HepG2 (cell line): ENCODE measurements around the gene B4GALT5. TPM values are rescaled to one million over a fixed set of nuclear protein-coding genes. Genes with fewer than 3 reads are reported as not detected.

ENCODE experiments used
- FOXC1 ChIP-seq: sonication (generic); formaldehyde crosslinking; IDR thresholded peaks from 2 replicates; pipeline ENCODE4 v1.8.0; 2022; ENCODE audit warnings: mild to moderate bottlenecking, missing genetic modification reagents, borderline replicate concordance
- ISX ChIP-seq: sonication (generic); formaldehyde crosslinking; conservative IDR thresholded peaks from 2 replicates; pipeline ENCODE4 v1.5.0; 2020; ENCODE audit warnings: missing genetic modification reagents
- LCORL ChIP-seq, 2 experiments: fragments of 450-650 bp in 1 of 2; sonication (generic) in 1 of 2; formaldehyde crosslinking in 1 of 2; IDR thresholded peaks; 2 replicates each; pipeline versions ENCODE4 v1.5.0 to v1.6.1; 2017 to 2020; ENCODE audit warnings: antibody characterized with exemption in 1 of 2, missing genetic modification reagents in 1 of 2
- MED1 ChIP-seq: sonication (generic); formaldehyde crosslinking; IDR thresholded peaks from 2 replicates; pipeline ENCODE4 v1.4.0; 2020; ENCODE audit warnings: missing genetic modification reagents
- NFKBIZ ChIP-seq: IDR thresholded peaks from 2 replicates; pipeline ENCODE4 v1.6.1; 2018; ENCODE audit warnings: missing genetic modification reagents, missing compliant biosample characterization
- NR2F2 ChIP-seq: IDR thresholded peaks from 2 replicates; pipeline ENCODE4 v1.6.1; 2012; ENCODE audit warnings: low read depth, inconsistent platforms, borderline replicate concordance
- PCBP2 ChIP-seq: fragments of 200-400 bp; formaldehyde crosslinking; optimal IDR thresholded peaks from 2 replicates; pipeline ENCODE3; 2018; ENCODE audit warnings: low read length, low read depth; ENCODE audit not compliant: poor library complexity, severe bottlenecking
- POLR2AphosphoS2 ChIP-seq: IDR thresholded peaks from 2 replicates; pipeline ENCODE4 v1.6.1; 2011; ENCODE audit warnings: low read depth, low read length, improper control_type of control experiment
- ZMAT3 ChIP-seq: sonication (generic); formaldehyde crosslinking; conservative IDR thresholded peaks from 2 replicates; pipeline ENCODE4 v1.7.0; 2021; ENCODE audit warnings: missing genetic modification reagents
- polyA plus RNA-seq, 8 experiments: library from polyadenylated mRNA; depleted of rRNA in 3 of 8; stranded (reverse) in 7 of 8; unstranded in 1 of 8; fragments of >200 nt; fragmentation: Illumina TruSeq in 4 of 8; extraction: Trizol in 4 of 8; gene quantifications; 2 replicates each; pipeline versions ENCODE4 v1.2.1 to v1.2.3, GENCODE V29; 2011 to 2016; ENCODE audit warnings: low read depth in 4 of 8, missing spikeins in 1 of 8, mixed read lengths in 1 of 8; ENCODE audit not compliant: insufficient read depth in 1 of 8
- total RNA-seq, 5 experiments: library from RNA; depleted of rRNA; stranded (reverse); fragments of >200 nt; fragmentation: Illumina TruSeq; extraction: Trizol; gene quantifications; 2 replicates each; pipeline ENCODE4 v1.2.3, GENCODE V29; 2016; ENCODE audit warnings: low read depth in 1 of 5
- TF ChIP-seq, protein P1 (sequence below): sonication (generic); formaldehyde crosslinking; IDR thresholded peaks from 2 replicates; pipeline ENCODE4 v1.5.1; 2020; ENCODE audit warnings: missing genetic modification reagents, mild to moderate bottlenecking, borderline replicate concordance
- TF ChIP-seq, protein P2 (sequence below): sonication (generic); formaldehyde crosslinking; IDR thresholded peaks from 2 replicates; pipeline ENCODE4 v1.8.1; 2023; ENCODE audit warnings: mild to moderate bottlenecking, missing genetic modification reagents
- TF ChIP-seq, protein P3 (sequence below): sonication (generic); formaldehyde crosslinking; IDR thresholded peaks from 2 replicates; pipeline ENCODE4 v1.5.0; 2020; ENCODE audit warnings: mild to moderate bottlenecking, low read depth, missing genetic modification reagents, borderline replicate concordance
- TF ChIP-seq, protein P4 (sequence below): sonication (generic); formaldehyde crosslinking; IDR thresholded peaks from 2 replicates; pipeline ENCODE4 v1.4.0; 2020; ENCODE audit warnings: missing genetic modification reagents
- TF ChIP-seq, protein P5 (sequence below): sonication (generic); formaldehyde crosslinking; IDR thresholded peaks from 2 replicates; pipeline ENCODE4 v1.4.0; 2020; ENCODE audit warnings: missing genetic modification reagents
- TF ChIP-seq, protein P6 (sequence below): sonication (generic); formaldehyde crosslinking; IDR thresholded peaks from 2 replicates; pipeline ENCODE4 v1.5.1; 2020; ENCODE audit warnings: missing genetic modification reagents, mild to moderate bottlenecking, borderline replicate concordance

The B4GALT5 gene
- total and polyA plus RNA-seq, 2 of the 13 experiments (the other 11 are each of a cell fraction or from before 2014, with no cell fraction given) = 27.3 to 30.9 TPM

DNA sequence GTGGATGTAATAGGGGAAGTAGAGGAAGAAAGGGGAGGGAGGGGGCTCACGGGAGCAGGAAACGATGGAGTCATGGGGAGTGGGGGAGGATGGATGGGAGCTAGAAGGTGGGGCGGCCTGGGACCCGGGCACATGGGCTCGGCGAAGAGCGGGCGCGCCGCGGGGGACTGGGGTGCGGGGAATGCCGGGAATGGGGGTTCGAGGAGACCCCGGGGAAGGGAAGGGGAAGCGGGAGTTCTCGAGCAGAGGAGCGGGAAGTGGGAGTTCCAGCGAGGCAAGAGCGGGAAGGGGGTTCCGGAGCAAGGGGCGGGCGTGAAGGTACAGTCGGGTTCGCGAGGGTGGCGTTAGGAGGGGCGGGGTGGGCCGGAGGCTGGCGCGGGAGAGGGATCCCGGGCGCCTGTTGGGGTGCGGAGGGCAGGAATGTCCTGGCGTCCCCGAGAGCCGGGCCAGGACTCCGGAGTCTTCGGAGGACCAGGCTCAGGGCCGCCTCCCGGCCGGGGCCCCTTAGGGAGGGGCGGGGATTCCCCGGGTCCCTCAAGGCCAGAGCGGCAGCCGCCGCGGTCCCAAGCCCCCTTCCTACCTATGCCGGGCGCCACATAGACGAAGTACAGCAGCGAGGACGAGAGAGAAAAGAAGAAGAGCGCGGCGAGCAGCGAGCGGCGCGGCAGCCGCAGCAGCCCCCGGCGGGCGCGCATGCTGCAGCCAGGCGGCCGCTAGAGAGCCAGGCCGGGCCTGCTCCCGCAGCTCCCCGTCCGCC is 504 bp downstream of the B4GALT5 start (continued):
- TF ChIP-seq, protein P1, sequence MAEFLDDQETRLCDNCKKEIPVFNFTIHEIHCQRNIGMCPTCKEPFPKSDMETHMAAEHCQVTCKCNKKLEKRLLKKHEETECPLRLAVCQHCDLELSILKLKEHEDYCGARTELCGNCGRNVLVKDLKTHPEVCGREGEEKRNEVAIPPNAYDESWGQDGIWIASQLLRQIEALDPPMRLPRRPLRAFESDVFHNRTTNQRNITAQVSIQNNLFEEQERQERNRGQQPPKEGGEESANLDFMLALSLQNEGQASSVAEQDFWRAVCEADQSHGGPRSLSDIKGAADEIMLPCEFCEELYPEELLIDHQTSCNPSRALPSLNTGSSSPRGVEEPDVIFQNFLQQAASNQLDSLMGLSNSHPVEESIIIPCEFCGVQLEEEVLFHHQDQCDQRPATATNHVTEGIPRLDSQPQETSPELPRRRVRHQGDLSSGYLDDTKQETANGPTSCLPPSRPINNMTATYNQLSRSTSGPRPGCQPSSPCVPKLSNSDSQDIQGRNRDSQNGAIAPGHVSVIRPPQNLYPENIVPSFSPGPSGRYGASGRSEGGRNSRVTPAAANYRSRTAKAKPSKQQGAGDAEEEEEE (CRISPR knock-in tag) = no peak
- TF ChIP-seq, protein P2, sequence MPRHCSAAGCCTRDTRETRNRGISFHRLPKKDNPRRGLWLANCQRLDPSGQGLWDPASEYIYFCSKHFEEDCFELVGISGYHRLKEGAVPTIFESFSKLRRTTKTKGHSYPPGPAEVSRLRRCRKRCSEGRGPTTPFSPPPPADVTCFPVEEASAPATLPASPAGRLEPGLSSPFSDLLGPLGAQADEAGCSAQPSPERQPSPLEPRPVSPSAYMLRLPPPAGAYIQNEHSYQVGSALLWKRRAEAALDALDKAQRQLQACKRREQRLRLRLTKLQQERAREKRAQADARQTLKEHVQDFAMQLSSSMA (CRISPR knock-in tag) = no peak
- no peak for TF ChIP-seq LCORL (IDR thresholded peaks at IDR 0.05)
- peak; percentile 52; the same call in 1 of the 2 replicates for TF ChIP-seq LCORL (CRISPR knock-in tag; IDR thresholded peaks at IDR 0.05)
- TF ChIP-seq, protein P3, sequence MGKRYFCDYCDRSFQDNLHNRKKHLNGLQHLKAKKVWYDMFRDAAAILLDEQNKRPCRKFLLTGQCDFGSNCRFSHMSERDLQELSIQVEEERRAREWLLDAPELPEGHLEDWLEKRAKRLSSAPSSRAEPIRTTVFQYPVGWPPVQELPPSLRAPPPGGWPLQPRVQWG (CRISPR knock-in tag) = no peak
- no peak for TF ChIP-seq NR2F2
- TF ChIP-seq FOXC1 = no peak
- TF ChIP-seq, protein P4, sequence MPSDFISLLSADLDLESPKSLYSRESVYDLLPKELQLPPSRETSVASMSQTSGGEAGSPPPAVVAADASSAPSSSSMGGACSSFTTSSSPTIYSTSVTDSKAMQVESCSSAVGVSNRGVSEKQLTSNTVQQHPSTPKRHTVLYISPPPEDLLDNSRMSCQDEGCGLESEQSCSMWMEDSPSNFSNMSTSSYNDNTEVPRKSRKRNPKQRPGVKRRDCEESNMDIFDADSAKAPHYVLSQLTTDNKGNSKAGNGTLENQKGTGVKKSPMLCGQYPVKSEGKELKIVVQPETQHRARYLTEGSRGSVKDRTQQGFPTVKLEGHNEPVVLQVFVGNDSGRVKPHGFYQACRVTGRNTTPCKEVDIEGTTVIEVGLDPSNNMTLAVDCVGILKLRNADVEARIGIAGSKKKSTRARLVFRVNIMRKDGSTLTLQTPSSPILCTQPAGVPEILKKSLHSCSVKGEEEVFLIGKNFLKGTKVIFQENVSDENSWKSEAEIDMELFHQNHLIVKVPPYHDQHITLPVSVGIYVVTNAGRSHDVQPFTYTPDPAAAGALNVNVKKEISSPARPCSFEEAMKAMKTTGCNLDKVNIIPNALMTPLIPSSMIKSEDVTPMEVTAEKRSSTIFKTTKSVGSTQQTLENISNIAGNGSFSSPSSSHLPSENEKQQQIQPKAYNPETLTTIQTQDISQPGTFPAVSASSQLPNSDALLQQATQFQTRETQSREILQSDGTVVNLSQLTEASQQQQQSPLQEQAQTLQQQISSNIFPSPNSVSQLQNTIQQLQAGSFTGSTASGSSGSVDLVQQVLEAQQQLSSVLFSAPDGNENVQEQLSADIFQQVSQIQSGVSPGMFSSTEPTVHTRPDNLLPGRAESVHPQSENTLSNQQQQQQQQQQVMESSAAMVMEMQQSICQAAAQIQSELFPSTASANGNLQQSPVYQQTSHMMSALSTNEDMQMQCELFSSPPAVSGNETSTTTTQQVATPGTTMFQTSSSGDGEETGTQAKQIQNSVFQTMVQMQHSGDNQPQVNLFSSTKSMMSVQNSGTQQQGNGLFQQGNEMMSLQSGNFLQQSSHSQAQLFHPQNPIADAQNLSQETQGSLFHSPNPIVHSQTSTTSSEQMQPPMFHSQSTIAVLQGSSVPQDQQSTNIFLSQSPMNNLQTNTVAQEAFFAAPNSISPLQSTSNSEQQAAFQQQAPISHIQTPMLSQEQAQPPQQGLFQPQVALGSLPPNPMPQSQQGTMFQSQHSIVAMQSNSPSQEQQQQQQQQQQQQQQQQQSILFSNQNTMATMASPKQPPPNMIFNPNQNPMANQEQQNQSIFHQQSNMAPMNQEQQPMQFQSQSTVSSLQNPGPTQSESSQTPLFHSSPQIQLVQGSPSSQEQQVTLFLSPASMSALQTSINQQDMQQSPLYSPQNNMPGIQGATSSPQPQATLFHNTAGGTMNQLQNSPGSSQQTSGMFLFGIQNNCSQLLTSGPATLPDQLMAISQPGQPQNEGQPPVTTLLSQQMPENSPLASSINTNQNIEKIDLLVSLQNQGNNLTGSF (CRISPR knock-in tag) = peak; percentile 73; the same call in 1 of the 2 replicates
- TF ChIP-seq ZMAT3 (CRISPR knock-in tag) = peak; percentile 81; the same call in 1 of the 2 replicates
- TF ChIP-seq NFKBIZ (CRISPR knock-in tag) = no peak
- TF ChIP-seq, protein P5, sequence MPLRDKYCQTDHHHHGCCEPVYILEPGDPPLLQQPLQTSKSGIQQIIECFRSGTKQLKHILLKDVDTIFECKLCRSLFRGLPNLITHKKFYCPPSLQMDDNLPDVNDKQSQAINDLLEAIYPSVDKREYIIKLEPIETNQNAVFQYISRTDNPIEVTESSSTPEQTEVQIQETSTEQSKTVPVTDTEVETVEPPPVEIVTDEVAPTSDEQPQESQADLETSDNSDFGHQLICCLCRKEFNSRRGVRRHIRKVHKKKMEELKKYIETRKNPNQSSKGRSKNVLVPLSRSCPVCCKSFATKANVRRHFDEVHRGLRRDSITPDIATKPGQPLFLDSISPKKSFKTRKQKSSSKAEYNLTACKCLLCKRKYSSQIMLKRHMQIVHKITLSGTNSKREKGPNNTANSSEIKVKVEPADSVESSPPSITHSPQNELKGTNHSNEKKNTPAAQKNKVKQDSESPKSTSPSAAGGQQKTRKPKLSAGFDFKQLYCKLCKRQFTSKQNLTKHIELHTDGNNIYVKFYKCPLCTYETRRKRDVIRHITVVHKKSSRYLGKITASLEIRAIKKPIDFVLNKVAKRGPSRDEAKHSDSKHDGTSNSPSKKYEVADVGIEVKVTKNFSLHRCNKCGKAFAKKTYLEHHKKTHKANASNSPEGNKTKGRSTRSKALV (CRISPR knock-in tag) = no peak
- no peak for TF ChIP-seq POLR2AphosphoS2
- peak; percentile 38; the same call in 1 of the 2 replicates for TF ChIP-seq ISX (CRISPR knock-in tag)
- TF ChIP-seq, protein P6, sequence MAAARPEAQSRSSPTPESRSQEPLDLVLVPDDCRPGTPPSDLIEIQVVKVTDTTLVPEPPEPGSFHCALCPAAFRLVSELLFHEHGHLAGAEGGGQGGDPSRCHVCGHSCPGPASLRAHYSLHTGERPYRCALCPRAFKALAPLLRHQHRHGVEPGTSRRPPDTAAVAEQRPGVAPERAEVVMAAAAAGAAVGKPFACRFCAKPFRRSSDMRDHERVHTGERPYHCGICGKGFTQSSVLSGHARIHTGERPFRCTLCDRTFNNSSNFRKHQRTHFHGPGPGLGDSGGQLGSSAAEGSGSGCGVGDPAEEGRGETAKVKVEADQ (CRISPR knock-in tag) = no peak
- peak; percentile 50 for TF ChIP-seq MED1 (CRISPR knock-in tag)
- no peak for TF ChIP-seq PCBP2
